Activated T-helper 1 cell treated with anti-CD3 and anti-CD28 coated beads, Interleukin-2, amount 50 U/mL, for 16 hours (primary cell): Measurements from ENCODE around the gene TIPRL.
A peak's percentile ranks its signal among the peaks of the same experiment; 100 is the strongest.
"Not testable (repeated sequence)": the region's sequence is repeated elsewhere in the genome, so short reads cannot be mapped to it uniquely, and the experiment has no call there.

Source experiments
- DNase-seq, 2 donors: peaks; one replicate each; pipeline ENCODE4 v3.0.0-alpha.2; 2020; ENCODE audit warnings: low read depth in 1 of 2, low spot score in 1 of 2

Gene TIPRL

DNA sequence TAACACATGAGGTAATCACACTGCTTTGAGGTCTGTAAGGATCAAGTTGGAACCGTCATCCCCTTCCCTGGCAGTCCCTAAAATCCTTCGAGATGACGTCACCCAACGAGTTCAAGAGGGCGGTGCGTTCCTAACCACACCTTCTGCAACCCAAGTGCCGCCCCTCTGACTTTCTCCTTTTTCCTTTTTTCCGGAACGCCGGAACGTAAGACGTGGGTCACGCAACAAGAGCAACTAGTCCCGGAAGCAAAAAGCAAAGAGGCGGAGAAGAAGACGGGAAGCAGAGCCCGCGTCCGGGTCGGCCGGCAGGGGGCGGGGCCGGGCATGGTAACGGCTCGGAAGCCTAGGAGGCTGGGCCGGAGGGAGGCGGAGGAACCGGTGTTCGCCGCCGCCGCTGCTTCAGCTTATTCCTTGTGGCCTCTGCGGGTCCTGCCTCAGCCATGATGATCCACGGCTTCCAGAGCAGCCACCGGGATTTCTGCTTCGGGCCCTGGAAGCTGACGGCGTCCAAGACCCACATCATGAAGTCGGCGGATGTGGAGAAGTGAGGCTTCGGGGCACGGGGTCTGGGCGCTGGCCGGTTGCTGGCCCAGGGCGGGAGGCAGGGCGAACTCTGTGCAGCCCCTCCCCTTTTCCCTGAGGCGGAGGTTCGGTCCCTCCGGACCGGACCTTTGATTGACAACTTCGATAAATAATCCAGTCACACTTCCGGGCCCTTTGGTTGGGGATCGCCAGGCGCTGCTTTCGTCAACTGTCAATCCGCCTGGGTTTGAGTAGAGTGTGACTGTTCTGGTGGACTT, at the start of gene TIPRL:
TSS of gene TIPRL (plus strand) at position 325 of the 800 bp plus-strand sequence. CDS start at position 441, 116 bp downstream.
- peak; percentile 86 to 87 for DNase-seq

DNA sequence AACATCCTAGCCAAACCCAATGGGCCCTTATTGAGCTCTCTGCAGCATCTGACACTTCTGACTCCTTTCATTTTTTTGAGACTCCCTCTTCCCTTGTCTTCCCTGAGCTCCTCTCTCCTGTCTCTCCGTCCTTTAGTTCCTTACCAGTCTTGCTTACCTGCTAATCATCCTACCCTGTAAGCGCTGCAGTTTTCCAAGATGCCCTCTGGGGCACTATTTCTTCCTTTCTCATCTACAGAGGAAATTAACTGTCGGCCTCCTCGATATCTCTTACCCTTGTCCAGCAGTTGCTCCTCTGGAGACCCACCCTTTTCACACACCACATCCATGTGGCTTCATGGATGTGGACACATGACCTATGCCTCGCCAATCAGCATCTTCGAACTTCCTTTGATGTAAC, 48.8 kb upstream of the TIPRL start:
- no peak for DNase-seq

DNA sequence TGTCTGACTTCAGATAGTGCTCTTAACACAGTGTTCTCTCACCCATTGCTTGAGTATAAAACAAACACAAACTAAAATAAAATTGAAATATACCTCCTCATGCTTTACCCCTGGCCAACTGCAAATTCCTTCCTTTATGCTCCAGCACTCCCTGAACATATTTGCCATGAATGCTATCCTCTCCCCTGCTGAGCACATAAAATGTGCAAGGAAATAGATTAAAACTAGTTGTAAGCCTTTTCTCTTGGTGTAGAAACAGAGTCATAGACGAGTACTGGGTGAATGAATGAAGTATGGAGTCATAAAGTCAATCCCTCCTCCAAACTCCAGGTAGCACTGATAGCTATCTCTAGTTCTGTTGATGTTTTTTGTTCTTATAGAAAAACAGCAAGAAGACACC, 44.6 kb upstream of the TIPRL start:
- DNase-seq = no peak

DNA sequence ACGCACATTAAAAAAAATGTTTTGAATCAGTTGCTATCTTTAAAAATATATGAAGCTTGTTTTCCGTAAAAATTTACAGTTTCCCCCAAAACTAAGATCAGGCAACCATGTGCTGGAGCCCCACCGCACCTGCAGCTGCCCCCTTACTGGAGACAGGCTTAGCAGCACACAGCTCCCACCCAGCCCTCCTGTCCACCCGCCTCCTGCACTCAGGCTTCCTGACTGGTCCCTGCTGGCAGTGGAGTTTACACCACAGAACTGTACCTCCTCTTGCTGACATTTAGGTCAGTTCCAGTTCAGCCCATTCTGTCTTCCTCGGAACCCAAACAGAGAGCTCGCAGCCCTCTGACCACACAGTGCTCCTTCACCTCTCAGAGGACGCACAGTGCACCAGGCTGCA, 44.1 kb upstream of the TIPRL start:
- DNase-seq = no peak

DNA sequence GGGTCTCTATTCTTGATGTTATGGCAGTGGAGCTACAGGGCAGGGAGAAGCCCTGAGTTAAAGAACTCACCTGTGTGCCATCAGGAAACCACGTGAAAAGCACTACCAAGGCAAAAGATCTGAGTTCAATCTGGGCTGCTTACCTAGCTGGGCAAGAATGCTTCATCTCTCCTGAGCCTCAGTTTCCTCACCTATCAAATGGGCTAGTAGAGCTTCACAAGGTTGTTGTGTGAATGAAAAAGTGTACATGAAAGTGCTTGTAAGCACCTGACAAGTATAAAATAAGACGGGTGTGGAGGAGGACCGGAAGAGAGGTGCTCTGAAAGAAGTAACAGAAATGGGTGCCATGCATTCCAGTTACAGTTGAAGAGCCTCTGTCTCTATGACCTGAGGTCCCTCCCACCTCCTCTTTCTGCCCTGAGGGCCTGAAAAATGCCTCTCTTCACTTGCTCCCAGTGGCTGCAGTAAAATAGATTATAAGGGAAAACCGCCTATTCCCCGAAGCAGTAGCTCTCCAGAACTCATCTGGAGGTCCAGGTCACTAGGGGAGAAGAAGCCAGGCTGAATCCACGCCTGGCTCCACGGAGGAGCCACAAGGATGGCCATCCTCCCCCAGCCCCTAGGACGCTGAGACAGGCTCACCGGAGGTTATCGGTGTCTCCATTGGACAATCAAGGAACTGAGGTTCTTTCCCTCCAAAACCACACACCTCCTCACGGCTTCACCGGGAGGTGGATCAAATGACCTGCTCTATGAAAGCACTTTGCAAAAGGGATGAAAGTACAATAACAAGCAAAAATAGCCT, 43.4 kb upstream of the TIPRL start:
- DNase-seq = no peak

DNA sequence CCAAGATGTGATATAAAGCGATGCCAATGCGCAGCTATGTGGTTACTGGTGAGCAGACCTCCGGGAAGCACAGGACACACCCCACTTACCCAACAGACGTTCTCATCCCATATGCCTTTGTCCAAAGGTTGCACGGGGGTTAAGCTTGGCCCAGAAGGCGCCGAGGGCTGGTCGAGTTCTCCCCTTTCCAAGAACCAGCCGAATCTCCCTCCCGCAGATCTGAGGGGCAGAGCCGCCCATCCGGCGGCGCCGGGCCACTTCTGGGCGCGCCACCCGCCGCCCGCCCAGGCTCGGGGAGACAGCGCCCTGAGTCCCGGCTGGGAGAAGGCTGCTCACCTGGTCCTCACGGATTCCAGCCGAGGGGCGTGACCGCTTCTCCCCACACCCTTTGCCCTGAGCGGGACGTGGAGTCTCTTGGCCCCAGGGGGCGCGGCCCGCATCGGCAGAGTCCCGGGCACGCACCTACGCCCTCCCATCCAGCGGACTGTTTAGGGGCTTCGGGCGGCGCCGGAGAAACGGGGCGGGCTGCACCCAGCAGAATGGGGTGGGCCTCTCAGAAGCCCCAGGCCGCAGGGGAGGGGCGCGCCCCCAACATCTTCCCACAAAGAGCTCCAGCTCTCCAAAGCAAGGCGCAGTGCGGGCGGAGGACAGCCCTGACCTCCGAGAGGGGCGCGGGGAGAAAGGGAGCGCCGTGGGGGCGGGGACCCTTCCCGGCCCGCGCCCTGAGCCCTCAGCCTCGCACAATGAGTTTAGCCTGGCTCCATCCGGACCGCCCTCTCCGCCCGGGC, 42.6 kb upstream of the TIPRL start:
- DNase-seq = no peak

DNA sequence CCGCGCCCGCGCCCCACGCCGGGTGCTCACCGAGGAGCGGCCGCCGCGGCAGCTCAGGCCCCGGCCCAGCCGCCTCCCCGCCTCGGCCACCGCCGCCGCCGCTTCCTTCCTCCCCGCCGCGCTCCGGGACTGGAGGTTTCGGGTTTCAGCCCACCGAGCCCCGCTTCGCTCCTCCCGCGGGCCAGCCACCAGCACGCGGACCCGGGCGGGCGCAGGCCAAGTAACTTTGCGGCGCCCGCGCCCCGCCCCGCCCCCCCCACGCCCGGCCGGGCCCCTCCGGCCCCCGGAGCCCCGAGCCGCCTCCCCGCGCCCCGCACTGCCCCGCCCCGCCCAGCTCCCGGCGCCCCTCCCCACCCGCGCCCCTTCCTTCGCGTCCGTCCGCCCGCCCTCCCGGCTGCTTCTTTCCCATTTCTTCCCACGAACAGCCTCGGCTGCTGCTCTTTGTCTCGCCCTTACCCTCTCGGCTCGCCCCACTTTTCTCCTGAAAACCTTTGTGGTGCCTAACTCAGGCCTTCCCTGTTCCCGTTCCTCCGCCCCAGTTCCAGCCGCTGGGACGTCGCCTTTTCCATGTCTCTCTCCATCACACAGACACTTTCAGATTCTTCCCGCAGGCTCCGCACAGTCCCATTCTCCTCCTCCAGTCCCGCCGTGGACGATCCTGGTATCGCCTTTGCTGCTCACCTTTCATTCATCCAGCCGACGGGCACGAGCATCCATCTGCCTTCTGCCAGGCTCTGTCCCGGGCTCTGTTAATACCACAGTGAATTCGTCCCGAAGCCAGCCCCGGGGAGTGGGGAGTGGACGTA, 41.9 kb upstream of the TIPRL start, which contains the start of gene GPR161:
TSS of gene GPR161 (minus strand) at position 222 of the 806 bp plus-strand sequence. CDS start 32,080 bp downstream, outside the sequence.
- DNase-seq = no peak

DNA sequence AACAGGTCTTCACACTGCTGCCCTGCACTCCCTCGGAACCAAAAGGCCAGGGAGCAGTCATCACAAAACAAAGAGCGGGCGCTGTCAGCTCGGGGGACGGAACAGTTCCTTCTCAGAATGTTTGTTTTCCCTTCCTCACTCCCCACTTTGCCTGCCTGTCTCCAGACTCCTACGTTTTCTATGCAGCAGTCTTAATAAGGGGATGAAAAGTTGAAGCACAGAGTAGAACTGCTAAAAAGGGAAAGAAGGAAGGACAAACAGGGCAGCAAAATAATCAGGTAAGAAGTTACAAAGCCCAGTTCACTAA, 41.3 kb upstream of the TIPRL start:
- DNase-seq = no peak

DNA sequence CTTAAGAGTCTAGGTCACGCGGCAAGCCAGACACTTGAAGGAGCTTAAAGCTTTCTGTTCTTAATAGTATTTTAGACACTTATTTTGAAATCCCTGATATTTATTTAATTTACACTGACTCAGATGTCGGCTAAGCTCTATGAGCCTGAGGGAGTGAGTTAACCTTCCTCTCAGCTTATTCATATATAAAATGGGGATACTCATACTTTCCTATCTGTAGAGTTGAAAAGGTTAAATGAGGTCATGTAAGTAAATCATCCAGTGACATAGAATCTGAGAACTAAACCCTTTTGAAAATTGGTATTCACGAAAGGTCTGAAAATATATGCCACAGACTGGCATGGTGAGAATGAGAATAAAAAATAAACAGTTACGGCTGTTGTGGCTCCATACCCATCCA, 40.6 kb upstream of the TIPRL start:
- no peak for DNase-seq

DNA sequence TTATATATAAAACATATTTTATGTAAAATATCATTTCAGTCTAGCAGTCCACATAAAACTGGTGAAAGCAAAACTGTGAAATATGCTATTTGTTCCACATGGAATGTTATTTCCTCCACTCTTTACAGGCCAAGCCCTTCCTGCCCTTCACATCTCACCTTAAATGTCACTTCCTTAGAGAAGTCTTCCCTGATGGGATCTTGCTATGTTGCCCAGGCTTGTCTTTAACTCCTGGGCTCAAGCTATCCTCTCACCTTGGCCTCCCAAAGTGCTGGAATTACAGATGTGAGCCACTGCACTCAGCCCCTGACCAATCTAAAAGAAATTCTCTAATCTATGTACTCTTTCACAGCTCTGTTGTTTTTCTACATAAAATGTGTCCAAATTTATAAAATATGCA, 39.7 kb upstream of the TIPRL start:
- DNase-seq = no peak

DNA sequence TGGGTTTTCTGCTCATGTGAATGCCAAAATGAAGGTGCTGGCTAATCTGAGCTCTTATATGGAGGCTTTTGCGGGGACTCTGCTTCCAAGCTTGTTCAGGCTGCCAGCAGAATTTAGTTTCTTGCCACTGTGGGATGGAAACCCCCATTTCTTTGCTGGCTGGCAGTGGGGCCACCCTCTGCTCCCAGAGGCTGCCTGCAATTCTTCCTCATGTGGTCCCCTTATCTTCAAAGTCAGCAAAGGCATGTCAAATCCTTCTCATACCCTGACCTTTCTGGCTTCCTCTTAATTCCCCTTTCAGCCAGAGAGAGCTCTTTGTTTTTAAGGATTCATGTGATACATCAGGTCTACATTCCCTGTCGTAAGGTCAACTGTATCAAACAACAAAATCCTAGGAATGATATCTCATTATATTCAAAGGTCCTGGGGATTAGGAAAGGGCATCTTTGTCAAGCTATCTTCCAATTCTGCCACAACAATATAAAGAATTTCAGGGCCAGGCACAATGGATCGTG, 36.8 kb upstream of the TIPRL start:
- no peak for DNase-seq

DNA sequence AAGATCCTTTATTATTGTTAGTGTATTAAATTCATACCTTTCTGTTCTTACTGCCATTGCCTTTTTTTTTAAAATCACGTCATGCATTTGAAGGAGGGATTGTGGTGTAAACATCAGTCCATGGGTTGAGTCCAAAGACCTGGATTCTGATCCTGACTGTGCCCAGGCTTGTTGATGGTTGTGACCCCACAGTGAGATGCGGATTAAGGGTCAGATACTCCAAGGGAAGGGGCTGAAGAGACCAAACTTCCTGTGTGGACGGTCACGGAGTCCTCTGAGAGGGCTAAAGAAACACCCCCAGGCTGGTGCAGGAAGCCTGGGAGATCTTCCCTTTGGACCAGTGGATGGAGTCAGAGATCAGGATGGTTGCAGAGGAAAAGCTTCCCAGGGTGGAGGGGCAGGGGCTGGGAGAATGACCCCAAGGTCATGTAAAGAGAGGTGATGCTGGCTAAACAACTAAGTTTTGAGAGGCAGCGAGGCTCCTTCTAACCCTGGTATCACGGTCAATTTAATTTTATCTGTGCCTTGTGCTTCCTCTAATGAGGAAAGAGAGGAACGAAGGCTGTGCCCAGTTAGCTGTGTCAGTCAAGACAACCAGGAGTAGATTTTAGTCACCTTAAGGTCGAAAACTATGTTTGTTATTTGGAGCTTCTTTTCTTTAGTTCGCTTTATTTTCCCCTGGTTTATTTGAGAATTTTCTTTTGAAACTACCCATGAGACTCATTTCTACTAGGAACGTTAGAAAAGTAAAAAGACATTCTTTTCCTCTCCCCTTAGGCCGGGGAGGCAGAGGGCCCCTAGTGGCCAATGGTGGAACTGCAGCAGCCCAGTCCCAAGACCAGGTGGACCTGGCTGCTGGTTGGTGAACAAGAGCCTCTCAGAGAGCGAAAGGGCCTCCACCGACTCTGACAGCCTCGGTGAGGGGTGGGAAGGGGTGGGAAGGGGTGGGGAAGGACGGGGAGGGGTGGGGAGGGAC, 33.3 kb upstream of the TIPRL start:
- DNase-seq = peak; percentile 70 to 85

DNA sequence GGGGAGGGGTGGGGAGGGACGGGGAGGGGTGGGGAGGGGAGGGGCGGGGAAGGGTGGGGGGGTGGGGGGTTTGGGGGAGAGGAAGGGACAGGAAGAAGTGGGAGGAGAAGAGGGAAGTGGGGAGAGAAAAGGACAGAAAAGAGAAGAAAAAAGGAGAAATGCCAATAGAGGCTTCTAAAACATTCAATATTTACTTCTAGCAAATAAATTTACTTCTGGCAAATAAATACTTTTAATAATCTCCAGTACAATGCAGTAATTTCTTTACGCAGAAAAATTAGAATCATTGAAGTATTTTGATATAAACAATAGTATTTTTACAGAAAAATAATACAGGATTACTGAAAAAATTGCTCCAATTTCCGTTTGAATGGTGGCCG, 32.6 kb upstream of the TIPRL start:
- DNase-seq = no peak

DNA sequence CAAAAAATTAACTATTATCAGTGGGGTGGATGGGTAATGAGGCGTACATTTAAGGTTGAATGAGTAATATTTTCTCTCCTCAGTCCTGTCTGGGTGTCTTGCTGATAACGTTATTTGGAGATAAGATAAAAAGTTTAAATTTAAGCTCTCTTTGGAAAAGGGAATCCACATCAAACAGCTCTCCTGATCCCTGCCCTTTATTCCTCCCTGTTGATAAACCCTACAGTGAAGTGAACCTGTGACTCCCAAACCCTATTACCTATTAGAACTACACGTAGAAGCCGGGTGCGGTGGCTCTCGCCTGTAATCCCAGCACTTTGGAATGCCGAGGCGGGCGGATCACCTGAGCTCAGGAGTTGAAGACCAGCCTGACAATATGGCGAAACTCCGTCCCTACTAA, 32.1 kb upstream of the TIPRL start:
- no peak for DNase-seq

DNA sequence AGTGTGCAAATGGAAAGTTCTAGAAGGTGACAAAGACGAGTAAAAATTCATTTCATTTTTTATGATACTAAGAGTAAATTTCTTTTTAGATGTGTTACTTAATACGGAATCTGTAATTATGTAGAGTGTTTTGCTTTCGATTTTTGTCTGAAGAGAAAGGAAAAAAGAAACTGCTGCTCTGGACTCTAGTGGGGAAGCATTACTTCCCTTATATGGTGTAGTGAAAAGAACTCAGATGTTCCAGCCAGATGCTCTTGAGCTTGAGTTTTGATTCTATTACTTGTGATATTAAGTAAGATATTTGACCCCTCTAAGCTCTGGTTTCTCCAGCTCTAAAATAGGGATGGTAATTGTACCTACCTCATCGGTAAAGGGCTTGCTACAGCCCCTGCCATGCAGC, 29.8 kb upstream of the TIPRL start:
- no peak for DNase-seq

DNA sequence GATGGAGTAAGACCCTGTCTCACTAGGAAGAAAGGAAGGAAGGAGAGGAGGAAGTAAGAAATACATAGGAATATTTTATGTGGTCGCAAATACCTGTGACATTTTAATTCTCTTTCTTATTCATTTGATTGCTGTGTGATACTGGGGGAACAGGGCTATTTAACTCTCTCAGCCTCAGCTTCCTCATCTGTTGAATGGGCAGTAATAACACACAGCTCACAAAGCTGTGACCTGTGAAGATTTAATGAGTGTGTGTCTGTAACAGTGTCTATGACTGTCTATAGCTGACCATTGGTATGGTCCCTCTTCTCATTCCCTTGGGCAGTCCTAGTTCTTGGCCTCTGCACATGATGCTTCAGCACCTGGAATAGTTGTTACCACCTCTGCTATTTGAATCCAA, 28.5 kb upstream of the TIPRL start:
- DNase-seq = no peak

DNA sequence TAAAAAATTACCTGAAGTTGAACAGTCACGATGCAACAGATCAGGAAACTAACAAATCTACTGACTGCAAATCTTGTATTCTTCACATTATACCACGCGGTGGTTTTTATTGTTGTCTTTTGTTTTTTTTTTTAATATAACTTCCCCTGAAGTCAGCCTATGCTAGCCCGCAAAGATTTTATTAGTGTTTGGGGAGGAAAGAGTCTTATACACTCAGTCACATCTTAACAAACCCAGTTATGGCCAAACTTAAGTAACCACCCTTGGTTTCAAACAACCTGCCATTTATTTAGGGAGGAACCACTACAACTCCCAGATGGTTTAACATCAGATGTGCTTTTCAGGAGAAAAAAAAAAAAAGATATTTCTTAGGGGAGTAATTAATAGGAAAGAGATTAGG, 26.8 kb upstream of the TIPRL start:
- no peak for DNase-seq

DNA sequence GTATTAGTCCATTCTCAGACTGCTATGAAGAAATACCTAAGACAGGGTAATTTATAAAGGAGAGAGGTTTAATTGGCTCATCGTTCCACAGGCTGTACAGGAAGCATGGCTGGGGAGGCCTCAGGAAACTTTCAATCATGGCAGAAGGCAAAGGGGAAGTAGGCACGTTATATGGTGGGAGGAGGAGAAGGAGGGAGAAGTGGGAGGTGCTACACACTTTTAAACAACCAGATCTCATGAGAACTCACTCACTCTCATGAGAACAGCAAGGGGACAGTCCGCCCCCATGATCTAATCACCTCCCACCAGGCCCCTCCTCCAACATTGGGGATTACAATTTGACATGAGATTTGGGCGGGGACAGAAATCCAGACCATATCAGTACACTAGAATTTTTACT, 24.1 kb upstream of the TIPRL start:
- not testable (repeated sequence) for DNase-seq

DNA sequence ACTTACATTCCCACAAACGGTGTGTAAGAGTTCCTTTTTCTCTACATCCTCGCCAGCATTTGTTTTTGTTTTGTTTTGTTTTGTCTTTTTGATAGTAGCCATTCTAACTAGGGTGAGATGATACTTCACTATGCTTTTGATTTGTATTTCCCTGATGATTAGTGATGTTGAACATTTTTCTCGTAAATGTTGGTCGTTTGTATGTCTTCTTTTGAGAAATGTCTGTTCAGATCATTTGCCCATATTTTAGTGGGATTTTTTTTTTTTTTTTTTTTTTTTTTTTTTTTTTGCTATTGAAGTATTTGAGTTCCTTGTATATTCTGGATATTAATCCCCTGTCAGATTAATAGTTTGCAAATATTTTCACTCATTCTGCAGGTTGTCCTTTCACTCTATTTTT, 22.9 kb upstream of the TIPRL start:
- DNase-seq = no peak

DNA sequence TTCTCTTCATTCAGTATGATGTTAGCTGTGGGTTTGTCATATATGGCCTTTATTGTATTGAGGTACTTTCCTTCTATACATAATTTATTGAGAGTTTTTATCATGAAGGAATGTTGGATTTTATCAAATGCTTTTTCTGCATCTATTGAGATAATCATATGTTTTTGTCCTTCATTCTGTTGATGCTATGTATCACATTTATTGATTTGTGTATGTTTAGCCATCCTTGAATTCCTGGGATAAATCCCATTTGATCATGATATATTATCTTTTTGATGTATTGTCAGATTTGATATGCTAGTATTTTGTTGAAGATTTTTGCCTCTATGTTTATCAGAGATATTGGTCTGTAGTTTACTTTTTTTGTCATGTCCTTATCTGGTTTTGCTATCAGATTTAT, 21.1 kb upstream of the TIPRL start:
- DNase-seq = no peak
